Right lobe of liver (tissue), 4 donors: ENCODE data around the gene AQP3.
"Not testable (repeated sequence)": the region's sequence is repeated elsewhere in the genome, so short reads cannot be mapped to it uniquely, and the experiment has no call there.

ENCODE experiments used
- CTCF ChIP-seq, 4 donors: fragments of 200-600 bp in 3 of 4; fragments of 450-650 bp in 1 of 4; IDR thresholded peaks; one replicate each; pipeline versions ENCODE4 v1.5.1 to v1.8.0; 2016 to 2022; ENCODE audit warnings: antibody characterized with exemption in 4 of 4, mild to moderate bottlenecking in 2 of 4
- POLR2A ChIP-seq: fragments of 450-650 bp; IDR thresholded peaks from one replicate; pipeline ENCODE4 v1.6.1; 2017; ENCODE audit warnings: antibody characterized with exemption, mild to moderate bottlenecking
- donor health status: DM: no; HTN: no; CAD: no.
- donor health status: DM: no; HTN: no; CAD: no.
- donor health status: DM: no; HTN: yes; CAD: no.

DNA sequence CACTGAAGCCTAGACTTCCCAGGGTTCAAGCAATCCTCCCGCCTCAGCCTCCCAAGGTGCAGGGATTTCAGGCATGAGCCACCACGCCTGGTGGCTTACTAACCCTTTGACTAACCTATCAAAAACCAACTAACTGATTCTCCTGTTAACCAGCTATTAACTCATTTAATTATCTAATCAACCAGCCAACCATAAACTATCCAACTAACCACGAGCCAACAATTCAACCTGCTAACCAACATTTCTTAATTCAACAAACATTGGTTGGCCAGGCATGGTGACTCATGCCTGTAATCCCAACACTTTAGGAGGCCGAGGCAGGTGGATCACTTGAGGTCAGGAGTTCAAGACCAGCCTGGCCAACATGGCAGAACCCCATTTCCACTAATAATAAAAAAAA, 48.3 kb downstream of the AQP3 start:
- not testable (repeated sequence) for TF ChIP-seq CTCF (IDR thresholded peaks at IDR 0.05); POLR2A
